ENCODE measurements around the gene CAND1. TPM values are rescaled to one million over a fixed set of nuclear protein-coding genes. Genes with fewer than 3 reads are reported as not detected.

CAND1 gene
- total and polyA plus RNA-seq, 2 experiments from 2014 or later = 125 to 176 TPM

DNA sequence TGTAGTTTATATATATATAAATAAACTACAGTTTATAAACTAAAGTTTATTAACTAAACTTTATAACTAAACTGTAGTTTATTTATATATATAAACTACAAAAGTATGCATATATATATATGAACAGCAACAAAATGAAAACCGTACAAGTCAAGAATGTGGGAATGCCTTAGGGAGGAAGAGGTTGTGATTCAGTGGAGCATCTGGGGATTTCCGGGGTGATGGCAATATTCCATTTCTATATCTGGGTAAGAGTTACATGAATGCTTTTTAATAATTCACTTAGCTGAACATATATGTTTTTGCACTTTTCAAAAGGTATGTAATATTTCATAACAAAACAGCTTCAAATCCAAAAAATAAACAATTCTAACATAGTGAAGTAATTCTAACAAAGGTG is 30.1 kb upstream of the CAND1 start:
- H3K4me1 ChIP-seq (ENCODE audit: low read depth) = no peaks in the 10 kb centered on the region

DNA sequence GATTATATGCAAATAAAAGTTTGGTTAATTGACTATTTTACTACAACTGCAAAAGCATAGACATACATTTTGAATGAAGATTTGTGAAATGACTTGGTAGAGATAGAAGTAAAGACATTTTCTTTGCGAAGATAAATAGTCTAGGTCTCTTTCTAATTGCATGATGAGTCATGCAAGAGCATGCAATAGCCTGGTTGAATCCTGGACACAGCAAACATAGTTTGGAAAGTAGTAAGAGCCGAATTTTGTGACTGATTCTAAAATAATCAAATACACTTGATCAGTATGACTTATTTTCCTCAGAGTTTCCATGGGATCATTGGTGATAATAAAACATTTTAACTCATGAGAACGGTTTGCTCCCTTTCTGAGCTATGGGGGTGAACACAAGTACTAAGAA is 27.7 kb upstream of the CAND1 start:
- Histone ChIP-seq H3K9me3 (ENCODE audit: low read depth) (no peaks in the 10 kb centered on the region), H3K36me3 (no peaks in the 10 kb centered on the region), H3K27ac (no peak overlapping the region), H3K4me1 (ENCODE audit: low read depth) (no peaks in the 10 kb centered on the region), H3K27me3 (no peaks in the 10 kb centered on the region), H3K4me3 (no peak overlapping the region)
- DNase-seq (ENCODE audit: low read depth in 1 of 2, low spot score in 1 of 2) = no peak
- TF ChIP-seq, protein P1, sequence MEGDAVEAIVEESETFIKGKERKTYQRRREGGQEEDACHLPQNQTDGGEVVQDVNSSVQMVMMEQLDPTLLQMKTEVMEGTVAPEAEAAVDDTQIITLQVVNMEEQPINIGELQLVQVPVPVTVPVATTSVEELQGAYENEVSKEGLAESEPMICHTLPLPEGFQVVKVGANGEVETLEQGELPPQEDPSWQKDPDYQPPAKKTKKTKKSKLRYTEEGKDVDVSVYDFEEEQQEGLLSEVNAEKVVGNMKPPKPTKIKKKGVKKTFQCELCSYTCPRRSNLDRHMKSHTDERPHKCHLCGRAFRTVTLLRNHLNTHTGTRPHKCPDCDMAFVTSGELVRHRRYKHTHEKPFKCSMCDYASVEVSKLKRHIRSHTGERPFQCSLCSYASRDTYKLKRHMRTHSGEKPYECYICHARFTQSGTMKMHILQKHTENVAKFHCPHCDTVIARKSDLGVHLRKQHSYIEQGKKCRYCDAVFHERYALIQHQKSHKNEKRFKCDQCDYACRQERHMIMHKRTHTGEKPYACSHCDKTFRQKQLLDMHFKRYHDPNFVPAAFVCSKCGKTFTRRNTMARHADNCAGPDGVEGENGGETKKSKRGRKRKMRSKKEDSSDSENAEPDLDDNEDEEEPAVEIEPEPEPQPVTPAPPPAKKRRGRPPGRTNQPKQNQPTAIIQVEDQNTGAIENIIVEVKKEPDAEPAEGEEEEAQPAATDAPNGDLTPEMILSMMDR (IDR thresholded peaks at IDR 0.05; ENCODE audit: low read depth, low read length) = no peak

More for the DNA sequence above, 30.1 kb upstream of the CAND1 start:
- no peaks in the 10 kb centered on the region for H3K27me3 ChIP-seq
- no peak for DNase-seq (ENCODE audit: low read depth in 1 of 2, low spot score in 1 of 2)
- TF ChIP-seq, protein P1 (IDR thresholded peaks at IDR 0.05; ENCODE audit: low read depth, low read length) = no peak
- no peaks in the 10 kb centered on the region for H3K9me3 ChIP-seq (ENCODE audit: low read depth)
- H3K36me3 ChIP-seq = no peaks in the 10 kb centered on the region
- H3K27ac ChIP-seq = no peak overlapping the region
- H3K4me3 ChIP-seq = no peak overlapping the region

DNA sequence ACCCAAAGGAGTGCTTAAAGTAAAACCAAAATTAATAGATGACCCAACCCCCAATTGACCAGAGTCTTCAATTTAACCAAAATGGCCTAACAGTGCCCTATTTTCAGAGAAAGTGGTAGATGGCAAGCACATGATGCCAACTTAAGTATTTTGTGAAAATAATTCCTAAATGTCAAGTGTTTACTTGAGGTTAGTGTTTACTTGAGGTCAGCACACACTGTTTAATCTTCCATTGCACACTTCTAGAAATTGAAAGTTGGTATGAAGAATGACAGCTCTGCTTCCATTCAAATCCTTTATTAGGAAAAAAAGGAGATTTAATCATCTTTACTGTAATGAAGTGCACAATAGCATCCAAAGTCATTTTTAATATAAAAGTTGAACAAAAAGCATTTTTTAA is 25.9 kb upstream of the CAND1 start:
- Histone ChIP-seq H3K36me3 (no peaks in the 10 kb centered on the region), H3K27ac (no peak overlapping the region), H3K27me3 (no peaks in the 10 kb centered on the region), H3K9me3 (ENCODE audit: low read depth) (no peaks in the 10 kb centered on the region), H3K4me3 (no peak overlapping the region), H3K4me1 (ENCODE audit: low read depth) (no peaks in the 10 kb centered on the region)
- no peak for DNase-seq (ENCODE audit: low read depth in 1 of 2, low spot score in 1 of 2)
- TF ChIP-seq, protein P1 (IDR thresholded peaks at IDR 0.05; ENCODE audit: low read depth, low read length) = no peak

DNA sequence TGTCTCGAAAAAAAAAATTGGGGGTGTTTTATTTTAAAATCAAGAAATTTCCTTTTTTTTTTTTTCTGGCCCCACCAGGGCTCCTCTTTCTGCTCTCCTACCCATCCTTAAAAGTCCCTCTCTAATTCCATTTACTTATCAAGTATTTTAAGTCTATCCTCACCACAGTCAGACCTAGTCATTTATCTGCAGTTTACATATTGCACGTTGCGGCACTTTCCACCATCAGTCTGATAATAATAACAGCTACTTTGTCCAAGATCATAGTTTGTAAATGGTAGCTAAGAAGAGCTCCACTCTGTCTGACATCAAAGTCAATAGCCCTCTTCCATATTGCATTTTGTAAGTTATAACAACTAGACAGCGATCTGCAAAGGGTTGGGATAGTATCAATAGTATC is 23.6 kb upstream of the CAND1 start:
- Histone ChIP-seq H3K27me3 (no peaks in the 10 kb centered on the region), H3K9me3 (ENCODE audit: low read depth) (no peaks in the 10 kb centered on the region), H3K4me3 (no peak overlapping the region), H3K27ac (no peak overlapping the region), H3K4me1 (ENCODE audit: low read depth) (no peaks in the 10 kb centered on the region), H3K36me3 (no peaks in the 10 kb centered on the region)
- no peak for DNase-seq (ENCODE audit: low read depth in 1 of 2, low spot score in 1 of 2)
- TF ChIP-seq, protein P1 (IDR thresholded peaks at IDR 0.05; ENCODE audit: low read depth, low read length) = no peak

DNA sequence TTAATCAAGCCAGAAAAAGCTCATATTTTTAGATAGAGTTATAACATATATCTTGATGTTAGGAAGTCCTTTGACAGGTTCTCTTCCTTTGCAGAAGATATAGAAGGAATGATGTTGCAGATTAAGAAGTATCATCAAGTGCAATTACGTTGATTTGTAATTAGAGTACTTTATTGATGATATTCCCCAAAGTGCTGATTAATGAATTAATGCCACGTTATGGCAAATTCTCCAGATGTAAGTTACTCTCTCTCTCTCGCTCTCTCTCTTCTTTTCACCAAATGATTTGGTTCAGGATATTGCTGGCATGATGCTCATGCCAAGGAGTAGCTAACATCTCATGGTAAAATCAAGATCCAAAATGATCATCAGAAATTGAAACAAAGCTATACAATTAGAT is 18.1 kb upstream of the CAND1 start:
- DNase-seq (ENCODE audit: low read depth in 1 of 2, low spot score in 1 of 2) = no peak
- Histone ChIP-seq H3K4me3 (no peak overlapping the region), H3K27me3 (no peaks in the 10 kb centered on the region), H3K27ac (no peak overlapping the region), H3K36me3 (no peaks in the 10 kb centered on the region), H3K9me3 (ENCODE audit: low read depth) (no peaks in the 10 kb centered on the region), H3K4me1 (ENCODE audit: low read depth) (no peaks in the 10 kb centered on the region)
- TF ChIP-seq, protein P1 (IDR thresholded peaks at IDR 0.05; ENCODE audit: low read depth, low read length) = no peak

Data from cardiac muscle cell (in vitro differentiated cells and primary cell).